GM18867 (cell line): Measurements from ENCODE around the gene AAGAB.

ENCODE experiments used
- ATAC-seq: cut with Tn5 transposase; IDR thresholded peaks from one replicate; pipeline ENCODE4 v1.9.1; 2021; ENCODE audit warnings: mild to moderate bottlenecking, moderate library complexity; ENCODE audit not compliant: unreplicated experiment

The AAGAB gene

GRCh38 chr15:67212684-67213367 is 41.6 kb downstream of the AAGAB start:
- no peak for ATAC-seq

GRCh38 chr15:67210555-67211168 is 43.8 kb downstream of the AAGAB start:
- ATAC-seq, result no peak

- no peak for ATAC-seq
These were observed 46.1 kb downstream of the AAGAB start for GRCh38 chr15:67208396-67208795.

- ATAC-seq, result no peak
These were observed 46.8 kb downstream of the AAGAB start for GRCh38 chr15:67207555-67208207.

GRCh38 chr15:67202991-67203390 is 51.5 kb downstream of the AAGAB start:
- no peak for ATAC-seq

GRCh38 chr15:67202091-67202490 is 52.4 kb downstream of the AAGAB start:
- no peak for ATAC-seq

GRCh38 chr15:67201136-67201535 is 53.3 kb downstream of the AAGAB start:
- ATAC-seq, result no peak

- no peak for ATAC-seq
These were observed 54.3 kb downstream of the AAGAB start for GRCh38 chr15:67199881-67200763.

GRCh38 chr15:67199391-67199790 is 55.1 kb downstream of the AAGAB start:
- no peak for ATAC-seq

GRCh38 chr15:67198157-67198754 is 56.2 kb downstream of the AAGAB start:
- no peak for ATAC-seq

GRCh38 chr15:67197364-67197695 is 57.1 kb downstream of the AAGAB start:
- ATAC-seq, result no peak

- ATAC-seq, result no peak
These were observed 57.6 kb downstream of the AAGAB start for GRCh38 chr15:67196672-67197363.

- no peak for ATAC-seq
These were observed 58.2 kb downstream of the AAGAB start for GRCh38 chr15:67196222-67196621.

GRCh38 chr15:67195305-67195704 is 59.2 kb downstream of the AAGAB start:
- no peak for ATAC-seq

GRCh38 chr15:67194171-67195114 is 60.0 kb downstream of the AAGAB start:
- no peak for ATAC-seq

GRCh38 chr15:67193223-67193990 is 61.1 kb downstream of the AAGAB start:
- ATAC-seq, result no peak

- no peak for ATAC-seq
These were observed 62.2 kb downstream of the AAGAB start for GRCh38 chr15:67192185-67192820.

- ATAC-seq, result no peak
These were observed 63.6 kb downstream of the AAGAB start for GRCh38 chr15:67190813-67191212.
